GM18498 (cell line): ENCODE measurements around the gene CCNC.
A peak's percentile ranks its signal among the peaks of the same experiment; 100 is the strongest.
"Not testable (repeated sequence)": the region's sequence is repeated elsewhere in the genome, so short reads cannot be mapped to it uniquely, and the experiment has no call there.

Source experiments
- ATAC-seq: cut with Tn5 transposase; IDR thresholded peaks from one replicate; pipeline ENCODE4 v1.9.1; 2021; ENCODE audit warnings: mild to moderate bottlenecking, moderate library complexity; ENCODE audit not compliant: unreplicated experiment

CCNC gene

GRCh38 chr6:99603421-99604165, 35.1 kb upstream of the CCNC start:
- peak; percentile 43 for ATAC-seq

DNA sequence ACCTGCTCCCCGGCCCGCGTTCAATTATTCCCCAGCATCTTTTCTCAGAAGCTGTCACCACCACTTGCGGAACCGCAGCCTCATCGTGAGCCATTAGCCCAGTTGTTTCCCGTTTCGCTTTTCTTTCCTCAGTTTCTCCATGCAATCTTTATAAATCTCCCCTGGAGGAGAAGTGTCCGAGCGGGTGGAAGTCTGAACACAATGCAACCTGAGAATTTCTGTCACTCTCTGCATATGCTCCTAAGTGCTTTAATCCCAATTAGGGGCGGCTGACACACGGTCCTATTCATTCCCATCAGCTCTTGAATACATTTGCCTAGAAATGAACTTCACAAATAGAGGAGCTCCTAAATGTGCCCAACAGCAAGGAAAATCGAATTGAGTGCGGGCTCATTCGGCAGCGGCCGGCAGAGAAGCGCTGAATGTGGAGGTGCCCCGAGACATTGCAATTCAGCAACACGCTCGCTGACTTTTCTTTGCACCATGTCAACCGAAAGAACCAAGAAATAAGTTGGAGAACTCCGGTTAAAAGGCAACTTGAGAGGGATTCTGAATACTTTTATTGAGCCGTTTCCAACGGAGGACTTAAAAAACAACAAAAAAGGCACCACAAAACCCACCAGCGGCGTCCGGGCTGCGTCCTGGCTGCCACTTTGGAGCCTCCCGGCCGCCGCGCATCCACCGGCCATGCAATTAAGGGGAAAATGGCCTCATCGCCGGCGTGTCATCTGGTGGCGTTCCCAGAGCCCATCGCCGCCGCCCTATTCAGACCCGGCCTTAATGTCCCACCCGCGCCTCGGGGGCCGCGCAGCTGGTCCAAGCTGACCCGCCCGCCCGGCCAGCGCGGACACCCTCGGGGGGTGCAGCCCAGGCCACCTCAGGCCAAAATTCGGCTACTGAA, 34.3 kb upstream of the CCNC start:
- peak; percentile 23 for ATAC-seq

DNA sequence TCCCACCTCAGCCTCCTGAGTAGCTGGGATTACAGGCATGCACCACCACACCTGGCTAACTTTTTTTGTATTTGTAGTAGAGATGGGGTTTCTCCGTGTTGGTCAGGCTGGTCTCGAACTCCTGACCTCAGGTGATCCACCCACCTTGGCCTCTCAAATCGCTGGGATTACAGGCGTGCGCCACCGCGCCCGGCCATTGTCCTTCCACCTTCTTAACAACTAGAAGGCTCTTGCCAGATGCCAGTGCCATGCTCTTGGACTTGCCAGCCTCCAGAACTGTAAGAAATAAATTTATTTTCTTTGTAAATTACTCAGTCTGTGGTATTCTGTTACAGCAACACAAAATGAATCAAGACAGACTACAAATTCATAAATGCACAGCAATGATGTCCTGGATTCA, 26.2 kb upstream of the CCNC start:
- ATAC-seq, result not testable (repeated sequence)

- no peak for ATAC-seq
Observed at GRCh38 chr6:99592900-99593299, 24.4 kb upstream of the CCNC start.

DNA sequence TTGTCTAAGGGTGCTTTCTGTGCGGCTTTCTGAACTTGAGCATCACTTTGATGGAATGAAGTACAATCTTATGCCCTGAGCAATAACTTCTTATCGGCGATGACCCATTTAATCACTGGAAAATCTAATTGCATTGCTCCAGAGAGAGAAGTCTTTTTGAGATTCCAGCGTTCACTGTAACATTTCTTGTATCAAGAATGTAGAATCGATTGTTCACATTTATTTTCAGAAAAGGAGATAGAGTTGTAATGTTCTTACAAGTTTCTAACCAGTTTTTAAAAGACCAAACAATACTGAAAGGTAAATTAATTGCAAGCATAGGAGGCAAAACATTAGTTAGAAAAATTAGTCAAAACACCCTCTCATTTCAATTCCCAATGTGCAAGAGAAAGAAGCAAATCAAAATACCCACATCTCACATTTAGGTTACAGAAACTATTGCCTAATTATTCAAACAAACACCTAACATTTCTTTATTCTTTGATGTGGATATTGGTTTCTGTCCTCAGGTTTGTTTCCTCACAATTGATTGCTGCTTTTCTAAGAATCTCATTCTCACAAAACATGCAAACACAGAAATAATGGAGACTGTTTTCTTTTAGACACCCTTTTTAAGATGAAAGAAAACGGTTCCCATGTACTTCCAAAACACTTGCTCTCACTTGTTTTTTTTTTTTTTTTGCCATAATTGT, 23.4 kb upstream of the CCNC start:
- no peak for ATAC-seq

DNA sequence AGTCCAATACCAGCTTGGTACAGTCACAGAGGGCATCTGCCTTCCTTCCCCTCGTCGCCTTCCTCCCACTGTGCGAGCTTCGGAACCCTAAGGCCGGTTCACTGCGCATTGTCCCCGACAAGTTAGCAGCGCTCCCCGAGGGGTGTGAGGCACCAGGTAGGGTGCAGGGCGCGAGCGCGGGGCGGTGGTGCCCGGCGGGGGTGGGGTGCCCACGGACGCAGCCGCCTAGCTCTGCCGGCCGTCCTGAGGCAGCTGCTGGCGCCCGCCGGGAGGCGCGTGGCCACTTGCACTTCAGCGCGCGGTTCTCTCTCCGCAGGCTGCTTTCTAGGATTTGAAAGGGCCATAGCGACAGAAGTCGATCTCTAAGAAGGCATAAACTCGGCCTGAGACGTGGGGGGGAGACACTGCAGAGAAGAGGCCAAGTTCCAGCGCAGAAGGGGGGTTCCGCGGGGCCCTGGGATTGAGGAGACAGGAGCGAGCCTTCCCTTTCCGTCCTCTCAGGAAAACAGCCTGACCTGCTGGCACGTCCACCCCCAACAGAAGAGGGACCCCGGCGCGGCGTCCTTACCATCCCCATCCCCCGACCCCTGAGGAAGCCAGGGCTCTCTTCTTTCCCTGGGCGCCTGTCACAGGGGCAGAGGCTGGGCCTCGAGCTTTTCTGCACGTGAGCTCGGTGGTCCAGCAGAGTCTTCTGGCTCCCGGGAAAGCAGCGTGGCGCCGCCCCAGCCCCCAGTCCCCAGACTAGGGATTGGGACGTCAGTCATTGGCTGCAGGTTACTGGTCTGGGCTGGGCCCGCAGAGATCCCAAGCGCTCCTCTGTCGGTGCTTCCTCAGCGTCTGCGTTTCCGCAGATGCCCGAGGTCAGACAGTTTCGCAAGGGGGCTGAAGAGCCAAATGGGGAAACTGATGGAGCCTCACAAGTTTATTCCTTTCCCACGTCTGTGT, 22.5 kb upstream of the CCNC start:
- no peak for ATAC-seq

DNA sequence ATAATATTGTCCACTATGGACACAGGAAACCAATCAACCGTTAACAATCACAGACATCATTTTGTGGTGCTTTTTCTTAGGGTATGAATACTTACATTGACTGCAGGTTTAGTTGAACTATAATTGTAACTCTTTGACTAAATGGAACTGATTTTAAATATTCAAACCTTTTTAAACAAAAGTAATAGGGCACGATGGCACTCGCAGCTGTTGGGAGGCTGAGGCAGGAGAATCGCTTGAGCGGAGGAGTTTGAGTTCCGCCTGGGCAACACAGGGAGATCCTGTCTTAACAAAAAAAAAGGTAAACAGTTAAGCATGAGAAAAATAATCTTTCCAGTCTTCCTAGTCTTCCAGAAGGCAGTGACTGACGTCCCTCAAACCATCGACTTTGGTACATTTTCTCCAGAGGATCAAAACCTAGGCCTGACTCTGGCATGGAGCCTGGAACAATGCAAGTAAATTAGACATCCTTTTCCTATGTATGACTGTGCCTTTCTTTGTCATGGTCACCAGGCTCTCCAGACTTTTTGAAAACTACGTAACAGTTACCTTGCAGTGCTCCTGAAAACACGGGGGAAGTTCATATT, 21.5 kb upstream of the CCNC start:
- no peak for ATAC-seq

DNA sequence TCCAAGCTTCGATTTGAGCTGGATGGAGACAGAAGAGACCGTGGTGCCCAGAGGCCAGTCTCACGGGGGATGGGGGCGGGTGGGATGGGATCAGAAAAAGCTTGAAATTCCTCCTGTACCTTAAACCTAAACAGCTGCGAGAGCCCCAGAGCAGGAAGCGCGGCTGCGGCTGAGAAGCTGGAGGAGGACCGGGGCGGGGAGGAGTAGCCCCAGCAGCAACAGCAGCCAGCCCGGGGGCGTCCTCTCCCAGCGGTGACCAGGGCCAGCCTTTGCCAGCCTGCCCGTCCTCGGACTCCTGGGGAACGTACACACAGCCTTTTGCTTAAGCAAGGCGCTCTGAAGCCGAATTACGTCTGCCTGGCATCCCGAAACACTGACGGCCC, 20.8 kb upstream of the CCNC start:
- ATAC-seq, result peak; percentile 10

- ATAC-seq, result peak; percentile 97
Observed at GRCh38 chr6:99588618-99589289, 20.3 kb upstream of the CCNC start.

DNA sequence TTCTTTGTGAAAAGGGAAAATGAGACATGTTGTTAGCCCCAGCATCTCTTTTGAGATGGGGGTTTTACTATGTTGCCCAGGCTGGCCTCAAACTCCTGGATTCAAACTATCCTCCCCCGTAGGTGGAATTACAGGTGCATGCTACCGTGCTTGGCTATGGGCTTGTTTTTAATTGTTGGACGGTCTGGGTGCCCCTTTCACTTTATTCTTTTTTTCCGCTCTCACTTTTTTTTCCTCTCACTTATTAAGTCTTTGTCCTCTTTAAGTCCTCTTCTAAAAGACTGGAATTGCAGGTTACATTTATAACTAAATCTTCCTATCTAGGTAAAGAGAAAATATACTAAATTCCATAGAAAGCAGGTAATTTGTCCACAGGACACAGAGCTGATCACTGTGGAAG, 19.3 kb upstream of the CCNC start:
- ATAC-seq, result no peak

GRCh38 chr6:99579781-99580180, 11.3 kb upstream of the CCNC start:
- ATAC-seq, result no peak

GRCh38 chr6:99575544-99576227, 7.2 kb upstream of the CCNC start:
- no peak for ATAC-seq

DNA sequence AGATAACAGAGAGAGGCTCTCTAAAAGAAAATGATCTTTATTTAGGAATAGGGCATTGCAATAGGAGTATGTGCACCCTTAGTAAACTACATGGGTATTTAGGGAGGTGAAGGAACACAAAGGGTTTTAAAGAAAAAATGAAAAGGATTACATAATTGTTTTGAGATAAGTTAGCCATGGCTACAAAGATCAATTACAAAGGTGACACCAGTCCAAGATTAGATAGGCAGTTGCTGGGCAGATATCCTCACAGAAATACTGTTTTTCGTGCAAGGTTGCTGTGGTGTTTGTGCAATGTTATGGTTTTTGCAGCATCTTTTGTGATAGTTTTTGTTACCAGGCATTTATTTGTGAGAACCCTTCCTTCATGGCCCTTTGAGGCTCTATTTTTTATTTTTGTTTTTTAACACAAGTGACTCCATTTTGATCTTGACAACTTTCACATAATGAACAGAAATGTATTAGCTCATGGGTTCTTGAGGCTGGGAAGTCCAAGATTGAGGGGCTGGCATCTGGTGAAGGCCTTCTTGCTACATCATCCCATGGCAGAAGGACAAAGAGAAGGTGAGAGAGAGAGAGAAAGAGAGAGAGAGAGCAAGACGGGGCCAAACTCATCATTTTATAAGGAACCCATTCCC, 5.6 kb upstream of the CCNC start:
- no peak for ATAC-seq

GRCh38 chr6:99563056-99563723, 5.3 kb downstream of the CCNC start:
- no peak for ATAC-seq

GRCh38 chr6:99560668-99561067, 7.8 kb downstream of the CCNC start:
- ATAC-seq, result no peak

GRCh38 chr6:99559057-99559456, 9.4 kb downstream of the CCNC start:
- no peak for ATAC-seq

DNA sequence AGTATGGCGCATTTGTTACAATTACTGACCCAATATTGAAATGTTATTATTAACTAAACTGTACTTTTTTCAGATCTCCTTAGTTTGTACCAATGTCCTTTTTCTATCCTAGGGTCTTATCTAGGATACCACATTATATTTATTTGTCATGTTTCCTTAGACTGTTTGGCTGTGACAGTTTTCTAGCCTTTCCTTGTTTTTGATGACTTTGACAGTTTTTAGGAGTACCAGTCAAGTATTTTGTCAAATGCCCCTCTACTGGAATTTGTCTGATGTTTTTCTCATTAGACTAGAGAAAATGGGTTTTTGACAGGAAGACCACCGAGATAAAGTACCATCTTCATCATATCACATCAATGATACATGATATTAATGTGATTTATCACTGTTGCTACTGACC, 14.6 kb downstream of the CCNC start:
- ATAC-seq, result no peak
